HG03354 (cell line): ENCODE results near the gene ZNF513.
A peak's percentile ranks its signal among the peaks of the same experiment; 100 is the strongest.
"Not testable (repeated sequence)": the region's sequence is repeated elsewhere in the genome, so short reads cannot be mapped to it uniquely, and the experiment has no call there.

ENCODE experiments used
- ATAC-seq: cut with Tn5 transposase; IDR thresholded peaks from one replicate; pipeline ENCODE4 v1.9.1; 2021; ENCODE audit warnings: mild to moderate bottlenecking; ENCODE audit not compliant: unreplicated experiment, poor library complexity, severe bottlenecking

ZNF513 gene, protein sequence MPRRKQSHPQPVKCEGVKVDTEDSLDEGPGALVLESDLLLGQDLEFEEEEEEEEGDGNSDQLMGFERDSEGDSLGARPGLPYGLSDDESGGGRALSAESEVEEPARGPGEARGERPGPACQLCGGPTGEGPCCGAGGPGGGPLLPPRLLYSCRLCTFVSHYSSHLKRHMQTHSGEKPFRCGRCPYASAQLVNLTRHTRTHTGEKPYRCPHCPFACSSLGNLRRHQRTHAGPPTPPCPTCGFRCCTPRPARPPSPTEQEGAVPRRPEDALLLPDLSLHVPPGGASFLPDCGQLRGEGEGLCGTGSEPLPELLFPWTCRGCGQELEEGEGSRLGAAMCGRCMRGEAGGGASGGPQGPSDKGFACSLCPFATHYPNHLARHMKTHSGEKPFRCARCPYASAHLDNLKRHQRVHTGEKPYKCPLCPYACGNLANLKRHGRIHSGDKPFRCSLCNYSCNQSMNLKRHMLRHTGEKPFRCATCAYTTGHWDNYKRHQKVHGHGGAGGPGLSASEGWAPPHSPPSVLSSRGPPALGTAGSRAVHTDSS

DNA sequence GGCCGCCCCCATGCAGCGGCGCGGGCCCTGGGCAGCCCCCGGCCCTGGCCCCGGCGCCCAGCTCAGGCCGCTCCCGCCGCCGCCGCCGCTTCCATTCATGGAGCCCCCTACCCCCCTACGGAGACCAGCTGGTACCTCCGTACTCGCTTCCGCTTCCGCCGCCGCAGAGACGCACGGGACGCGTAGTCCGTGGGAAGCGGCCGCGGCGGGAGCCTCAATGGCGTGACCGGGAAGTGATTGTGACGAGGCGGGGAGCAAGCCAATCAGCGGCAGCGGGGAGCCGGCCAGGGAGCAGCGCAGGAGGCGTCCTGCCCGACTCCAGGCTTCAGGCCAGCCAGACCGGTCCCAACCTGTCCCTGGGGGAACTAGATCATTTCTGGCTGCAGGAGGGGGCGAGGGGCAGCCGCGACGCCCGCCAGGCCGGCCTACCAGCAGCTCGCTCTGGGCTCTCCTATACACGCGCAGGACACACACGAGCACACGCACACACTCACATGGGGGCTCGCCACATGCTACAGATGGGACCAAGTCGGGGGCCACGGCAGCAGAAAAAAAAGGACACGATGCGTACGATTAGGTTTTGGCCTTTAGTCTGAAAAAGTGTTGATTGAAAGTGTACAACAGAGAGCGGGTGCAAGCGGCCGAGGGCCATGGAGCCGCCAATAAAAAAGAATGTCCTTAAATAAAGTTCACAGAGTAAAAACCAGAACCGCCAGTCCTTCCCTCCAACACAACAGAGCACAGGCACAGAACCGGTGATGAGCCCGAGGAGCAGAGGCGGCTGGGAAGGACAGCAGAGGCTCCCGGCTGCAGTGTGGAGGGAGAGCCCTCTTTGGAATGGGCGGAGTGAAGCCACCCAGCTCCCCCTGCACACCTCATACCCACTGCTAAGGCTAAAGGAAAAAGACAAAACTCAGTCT is at the start of gene ZNF513:
Gene ZNF513 (minus strand): TSS at position 109 of the 920 bp plus-strand sequence. CDS start 208 bp downstream, outside the sequence.
- ATAC-seq, result peak; percentile 90

DNA sequence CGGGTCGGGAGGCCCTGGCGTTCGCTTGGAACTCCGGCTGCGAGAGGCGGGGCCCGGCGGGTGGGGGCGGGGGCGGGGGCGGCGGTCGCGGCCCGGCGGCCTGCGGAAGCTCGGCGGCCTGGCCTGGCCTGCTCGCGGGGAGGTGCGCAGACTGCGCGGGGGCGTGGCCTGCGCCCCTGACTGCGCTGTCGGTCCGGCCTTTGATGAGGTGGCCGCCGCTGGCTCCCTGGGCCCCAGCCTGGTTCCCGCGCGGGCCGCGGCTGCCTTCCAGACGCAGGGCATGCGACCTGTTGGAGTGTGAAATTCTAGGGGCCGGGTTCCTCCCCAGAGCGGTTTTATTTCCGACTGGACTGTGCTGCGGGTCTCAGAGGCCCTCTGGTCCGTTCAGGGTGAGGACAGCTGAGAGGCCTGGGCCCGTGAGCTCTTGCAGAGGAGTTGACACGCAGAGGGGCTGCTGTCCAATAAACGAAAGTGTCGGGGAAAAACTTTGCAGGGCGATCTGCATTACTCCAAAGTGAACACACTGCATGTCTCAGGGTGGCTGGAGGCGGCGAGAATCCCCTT is 48.5 kb upstream of the ZNF513 start:
- peak; percentile 75 for ATAC-seq

DNA sequence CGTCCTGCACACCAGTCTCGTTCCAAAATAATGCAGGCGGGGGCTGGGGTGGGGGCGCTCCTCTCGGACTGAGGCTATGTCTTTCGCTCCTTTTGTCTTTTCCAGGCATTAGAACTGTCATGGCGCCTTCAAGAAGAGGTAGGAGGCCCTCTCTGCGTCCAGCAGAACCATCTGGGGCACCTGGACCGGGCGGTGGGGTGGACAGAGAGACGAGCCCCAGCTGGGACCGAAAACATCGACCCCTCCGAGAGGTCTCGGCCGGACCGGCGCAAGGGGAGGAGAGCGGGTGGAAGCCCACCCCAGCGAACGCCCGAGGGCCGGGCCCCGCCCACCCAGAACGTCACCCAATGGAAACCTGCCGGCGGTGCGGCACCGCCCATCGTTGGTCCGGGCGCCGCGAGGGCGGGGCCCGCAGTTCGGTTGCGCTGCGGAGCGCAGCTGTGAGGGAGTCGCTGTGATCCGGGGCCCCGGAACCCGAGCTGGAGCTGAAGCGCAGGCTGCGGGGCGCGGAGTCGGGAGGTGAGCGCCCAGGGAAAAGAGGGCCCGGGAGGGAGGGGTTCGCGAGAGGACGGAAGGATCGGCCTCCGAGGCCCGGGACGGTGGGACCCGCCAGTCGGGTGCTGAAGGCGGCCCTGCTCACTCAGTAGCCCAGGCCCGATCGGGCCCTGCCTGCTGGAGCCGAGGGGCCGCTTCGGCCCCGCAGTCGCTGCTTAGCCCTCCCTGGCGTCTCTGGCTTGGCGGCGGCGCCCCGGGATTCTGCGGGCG is 47.9 kb upstream of the ZNF513 start, which contains the start of gene NRBP1:
Gene NRBP1 (plus strand): TSS at position 419 of the 765 bp plus-strand sequence. CDS start 4,643 bp downstream, outside the sequence.
- ATAC-seq, result peak; percentile 88

DNA sequence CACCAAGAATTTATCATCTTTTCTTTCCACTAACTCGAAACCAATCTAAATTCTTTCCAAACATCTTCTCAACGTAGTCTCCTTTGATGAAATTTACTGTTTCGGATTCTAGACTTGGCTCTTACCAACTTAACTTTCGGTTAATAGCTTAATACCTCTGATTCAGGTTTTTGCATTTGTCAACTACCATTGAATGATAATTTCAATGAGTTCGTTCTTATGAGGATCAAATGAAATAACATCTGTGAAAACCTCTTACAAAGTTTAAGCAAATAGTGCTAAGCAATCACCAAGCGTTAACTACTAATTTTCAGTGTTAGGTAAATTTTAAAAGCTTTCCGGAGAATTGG is 47.3 kb upstream of the ZNF513 start:
- ATAC-seq, result no peak

DNA sequence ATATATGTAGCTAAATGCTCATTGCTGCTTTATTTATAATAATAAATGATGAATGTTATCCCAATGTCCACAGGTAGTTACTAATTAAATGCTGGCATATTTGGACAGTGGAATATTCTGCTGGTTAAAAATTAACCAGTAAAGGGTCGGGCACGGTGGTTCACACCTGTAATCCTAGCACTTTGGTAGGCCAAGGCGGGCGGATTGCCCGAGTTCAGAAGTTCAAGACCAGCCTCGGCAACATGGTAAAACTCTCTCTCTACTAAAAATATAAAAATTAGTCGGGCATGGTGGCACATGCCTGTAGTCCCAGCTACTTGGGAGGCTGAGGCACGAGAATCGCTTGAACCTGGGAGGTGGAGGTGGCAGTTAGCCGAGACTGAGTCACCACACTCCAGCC is 44.5 kb upstream of the ZNF513 start:
- ATAC-seq, result not testable (repeated sequence)

DNA sequence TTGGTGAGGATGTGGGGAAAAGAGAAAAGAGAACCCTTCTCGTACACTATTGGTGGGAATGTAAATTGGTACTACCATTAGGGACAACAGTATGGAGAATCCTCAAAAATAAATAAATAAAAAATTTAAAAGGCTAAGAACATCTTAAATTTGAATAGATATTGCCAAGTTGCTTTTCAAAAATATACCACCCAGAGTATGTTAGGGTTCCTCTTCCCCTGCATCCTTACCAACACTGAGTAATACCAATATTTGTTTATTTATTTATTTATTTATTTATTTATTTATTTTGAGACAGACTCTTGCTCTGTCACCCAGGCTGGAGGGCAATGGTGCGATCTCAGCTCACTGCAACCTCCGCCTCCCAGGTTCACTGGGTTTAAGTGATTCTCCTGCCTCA is 42.4 kb upstream of the ZNF513 start:
- ATAC-seq, result no peak

DNA sequence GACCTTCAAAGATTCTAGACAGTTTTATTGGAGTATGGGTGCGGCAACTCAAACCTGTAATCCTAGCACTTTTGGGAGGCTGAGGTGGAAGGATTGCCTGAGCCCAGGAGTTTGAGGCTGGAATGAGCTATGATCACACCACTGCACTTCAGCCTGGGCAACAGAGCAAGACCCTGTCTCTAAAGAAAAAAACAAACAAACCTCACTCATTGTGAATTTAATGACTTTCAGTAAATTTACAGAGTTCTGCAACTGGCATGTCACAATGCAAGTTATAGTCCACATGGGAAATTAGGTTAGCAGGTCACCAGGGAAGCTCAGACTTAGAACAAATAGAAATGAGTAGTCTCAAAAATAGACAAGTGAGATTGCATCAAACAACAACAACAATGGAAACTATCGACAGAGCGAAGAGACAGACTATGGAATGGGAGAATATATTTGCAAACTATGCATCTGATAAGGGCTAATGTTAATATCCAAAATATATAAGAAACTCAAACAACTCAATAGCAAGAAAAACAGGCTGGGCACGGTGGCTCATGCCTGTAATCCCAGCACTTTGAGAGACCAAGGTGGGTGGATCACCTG is 41.2 kb upstream of the ZNF513 start:
- ATAC-seq, result no peak

DNA sequence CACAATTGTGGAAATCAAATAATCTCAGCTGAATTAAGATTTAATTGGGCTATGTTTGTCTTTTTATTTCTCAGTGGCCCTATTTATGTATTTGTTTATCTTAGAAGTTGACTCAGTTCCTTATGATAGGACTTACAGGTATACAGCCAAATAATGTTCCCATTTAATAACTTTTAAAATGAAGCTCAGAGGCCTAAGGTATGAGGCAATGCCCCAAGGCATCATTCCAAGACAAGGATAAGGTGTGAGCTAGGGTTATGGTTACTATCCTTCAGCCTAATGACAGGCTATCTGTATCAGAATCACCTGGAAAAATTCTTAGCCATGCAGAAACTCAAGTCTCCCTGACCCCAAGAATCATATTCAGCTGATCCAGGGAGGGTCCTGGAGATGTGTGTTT is 40.5 kb upstream of the ZNF513 start:
- no peak for ATAC-seq

DNA sequence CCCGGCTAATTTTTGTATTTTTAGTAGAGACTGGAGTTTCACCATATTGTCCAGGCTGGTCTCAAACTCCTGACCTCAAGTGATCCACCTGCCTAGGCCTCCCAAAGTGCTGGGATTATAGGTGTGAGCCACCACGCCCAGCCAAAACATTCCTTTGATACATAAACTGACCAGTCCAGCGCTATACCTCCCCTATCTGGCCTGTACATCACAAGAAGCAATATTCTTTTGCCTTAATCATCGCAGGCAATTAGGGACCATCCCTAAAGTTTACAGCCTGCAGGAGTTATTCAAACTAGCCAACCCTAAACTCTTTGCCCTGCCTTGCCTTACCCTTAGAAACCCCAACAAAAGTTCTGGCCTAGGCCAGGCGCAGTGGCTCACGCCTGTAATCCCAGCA is 35.6 kb upstream of the ZNF513 start:
- no peak for ATAC-seq

DNA sequence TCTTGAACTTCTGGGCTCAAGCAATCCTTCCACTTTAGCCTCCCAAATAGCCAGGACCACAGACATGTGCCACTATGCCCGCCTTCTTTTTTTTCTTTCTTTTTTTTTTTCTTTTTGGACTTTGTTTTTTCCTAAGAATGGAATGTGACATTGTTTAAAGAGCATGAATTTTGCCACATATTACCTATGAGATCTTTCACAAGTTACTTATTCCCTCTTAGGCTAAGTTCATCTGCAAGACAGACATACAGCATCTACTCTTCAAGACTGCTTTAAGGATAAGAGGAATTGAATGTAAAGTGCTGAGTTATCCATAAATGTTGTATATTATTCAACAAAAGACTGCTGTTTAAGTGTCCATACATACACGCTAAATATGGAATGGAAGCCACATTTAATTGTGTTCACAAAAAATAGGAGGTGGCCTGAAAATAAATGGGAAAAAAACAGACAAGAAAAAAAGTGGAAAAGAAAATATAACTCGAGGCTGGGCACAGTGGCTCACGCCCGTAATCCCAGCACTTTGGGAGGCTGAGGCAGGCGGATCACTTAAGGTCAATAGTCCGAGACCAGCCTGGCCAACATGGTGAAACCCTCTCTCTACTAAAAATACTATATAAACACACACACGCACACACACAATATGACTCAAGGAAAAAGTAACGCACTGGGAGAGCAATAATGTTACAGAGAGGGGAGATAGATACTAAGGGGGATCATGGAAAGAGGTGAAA is 32.1 kb upstream of the ZNF513 start:
- no peak for ATAC-seq

DNA sequence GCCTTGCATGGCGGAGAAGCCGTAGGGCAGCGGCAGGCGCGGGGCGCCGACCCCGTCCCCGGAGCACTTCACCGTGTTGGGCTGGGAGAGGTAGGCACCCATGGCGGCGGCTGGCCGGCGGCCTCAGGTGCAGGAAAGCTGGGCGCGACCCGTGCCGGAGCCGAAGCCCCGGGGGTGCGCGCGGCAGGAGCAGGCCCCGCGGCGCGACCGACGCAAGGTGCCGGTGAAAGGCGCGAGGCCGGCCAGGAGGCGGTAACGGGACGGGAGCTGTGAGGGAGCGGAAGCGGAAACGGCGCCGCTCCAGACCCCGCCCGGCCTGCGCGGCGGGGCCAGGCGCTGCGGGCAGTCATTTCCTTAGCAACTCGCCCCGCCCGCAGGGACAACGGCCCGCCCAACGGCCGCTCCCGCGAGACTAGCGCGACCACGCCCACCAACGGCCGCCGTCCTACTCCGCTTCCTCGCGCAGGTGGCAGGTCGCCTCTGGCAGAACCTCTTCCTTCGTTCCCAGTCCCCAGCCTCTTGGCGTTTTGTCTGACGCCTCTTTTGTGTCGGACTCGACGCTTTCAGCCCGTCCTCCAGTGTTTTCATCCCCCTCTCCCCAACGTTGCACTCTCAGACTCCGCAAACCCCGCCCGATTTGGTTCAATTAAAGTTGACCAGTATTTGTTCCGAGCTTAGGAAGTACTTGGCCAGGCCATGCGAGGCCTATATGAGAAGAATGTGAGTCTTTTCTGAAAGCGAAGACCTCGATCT is 29.0 kb upstream of the ZNF513 start, which contains the start of gene PPM1G:
Gene PPM1G (minus strand): TSS at position 271 of the 753 bp plus-strand sequence. CDS start 169 bp downstream, at position 102.
- ATAC-seq, result peak; percentile 96

DNA sequence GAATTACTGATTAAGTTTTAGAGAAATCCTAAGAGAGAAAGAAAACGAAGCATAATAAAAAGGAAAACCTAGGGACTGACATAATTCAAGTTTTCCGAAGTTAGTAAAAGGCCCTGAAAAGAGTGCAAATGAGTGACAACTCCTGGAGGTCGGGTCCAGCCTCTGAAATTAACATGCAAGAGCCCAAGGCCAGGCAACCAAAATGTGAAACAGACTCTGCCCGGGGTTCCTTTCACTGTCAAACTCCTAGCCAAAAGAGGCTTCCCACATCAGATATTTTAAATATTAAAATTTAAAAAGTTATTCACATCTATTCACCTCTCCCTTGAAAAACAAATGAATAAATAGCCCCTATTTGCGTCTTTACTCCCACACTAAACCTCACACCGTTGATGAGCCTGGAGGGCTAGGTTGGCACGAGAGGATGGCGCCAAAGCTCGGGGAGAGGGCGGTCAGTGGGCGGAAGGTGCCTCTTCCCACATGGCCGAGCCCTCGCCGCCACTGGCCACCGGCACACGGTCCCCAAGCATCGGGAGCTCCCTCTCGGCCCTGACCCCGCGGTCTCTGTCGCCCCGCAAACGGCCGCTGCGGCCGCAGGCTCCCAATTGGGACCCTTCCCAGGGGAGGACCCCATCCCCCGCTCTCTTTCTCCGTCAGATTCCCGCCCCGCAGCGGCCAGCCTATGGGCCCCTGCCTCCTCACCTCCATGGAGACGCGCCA is 28.2 kb upstream of the ZNF513 start:
- ATAC-seq, result peak; percentile 30

DNA sequence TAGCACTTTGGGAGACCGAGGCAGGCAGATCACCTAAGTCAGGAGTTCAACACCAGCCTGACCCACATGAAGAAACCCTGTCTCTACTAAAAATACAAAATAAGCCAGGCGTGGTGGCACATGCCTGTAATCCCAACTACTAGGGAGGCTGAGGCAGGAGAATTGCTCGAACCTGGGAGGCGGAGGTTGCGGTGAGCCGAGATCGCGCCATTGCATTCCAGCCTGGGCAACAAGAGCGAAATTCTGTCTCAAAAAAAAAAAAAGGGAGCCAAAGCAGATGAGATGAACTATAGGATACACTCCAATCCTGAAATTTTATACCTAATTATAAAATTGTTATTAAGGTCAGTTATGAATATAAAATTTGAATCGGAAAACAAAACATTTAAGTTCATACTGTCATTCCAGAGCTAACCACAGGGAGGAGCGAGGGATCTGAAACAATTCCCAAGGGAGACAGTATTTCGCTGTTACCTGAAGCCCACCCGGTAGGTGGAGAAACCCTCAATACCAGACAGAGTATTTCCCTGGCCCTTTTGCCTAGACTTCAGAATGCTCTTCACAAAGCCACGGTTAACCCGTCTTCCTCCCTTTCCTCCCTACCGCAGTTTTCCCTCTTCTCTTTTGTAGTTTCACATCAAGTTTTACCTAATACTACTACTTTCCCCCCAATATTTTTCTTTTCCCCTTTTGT is 27.4 kb upstream of the ZNF513 start:
- no peak for ATAC-seq

DNA sequence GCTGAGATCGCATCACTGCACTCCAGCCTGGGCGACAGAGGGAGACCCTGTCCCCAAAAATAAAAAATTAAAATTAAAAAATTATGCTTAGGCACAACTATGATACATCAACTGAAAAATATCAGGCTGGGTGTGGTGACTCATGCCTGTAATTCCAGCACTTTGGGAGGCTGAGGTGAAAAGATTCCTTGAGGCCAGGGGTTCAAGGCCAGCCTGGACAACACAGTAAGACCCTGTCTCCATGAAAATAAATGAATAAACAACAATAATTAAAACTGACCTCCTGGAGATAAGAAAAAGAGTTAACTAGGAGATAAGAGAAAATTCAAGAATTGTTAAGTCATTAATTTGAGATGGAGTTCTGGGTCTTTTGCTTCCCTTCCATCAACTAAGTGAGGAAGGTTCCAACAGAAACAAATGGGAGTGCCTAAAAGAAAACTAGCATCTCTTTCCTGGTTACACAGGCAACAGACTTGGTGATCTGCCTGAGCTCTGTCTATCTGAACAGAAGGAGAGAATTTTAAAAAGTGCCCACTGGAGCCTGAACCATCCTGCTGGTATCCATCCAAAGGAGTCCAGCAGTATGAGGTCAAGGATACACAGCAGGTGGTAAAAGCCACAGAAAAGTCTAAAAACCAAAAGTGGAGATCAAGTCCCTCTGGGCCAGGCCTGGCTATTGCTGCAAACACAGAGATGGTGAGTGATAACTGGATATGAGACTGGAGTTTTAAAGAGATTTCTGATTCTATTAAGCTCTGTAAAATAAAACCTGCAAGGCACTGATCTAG is 20.0 kb upstream of the ZNF513 start:
- ATAC-seq, result no peak

DNA sequence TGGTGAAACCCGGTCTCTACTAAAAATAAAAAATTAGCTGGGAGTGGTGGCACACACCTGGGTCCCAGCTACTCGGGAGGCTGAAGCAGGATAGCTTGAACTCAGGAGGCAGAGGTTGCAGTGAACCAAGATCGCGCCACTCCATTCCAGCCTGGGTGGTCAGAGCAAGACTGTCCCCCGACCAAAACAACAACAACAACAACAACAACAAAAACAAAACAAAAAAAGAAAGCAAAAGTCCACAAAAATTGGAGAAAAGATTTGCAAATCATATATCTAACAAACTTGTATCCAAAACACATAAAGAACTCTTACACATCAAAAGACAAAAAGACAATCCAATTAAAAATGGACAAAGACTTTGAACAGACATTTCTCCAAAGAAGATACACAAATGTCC is 18.4 kb upstream of the ZNF513 start:
- ATAC-seq, result no peak

DNA sequence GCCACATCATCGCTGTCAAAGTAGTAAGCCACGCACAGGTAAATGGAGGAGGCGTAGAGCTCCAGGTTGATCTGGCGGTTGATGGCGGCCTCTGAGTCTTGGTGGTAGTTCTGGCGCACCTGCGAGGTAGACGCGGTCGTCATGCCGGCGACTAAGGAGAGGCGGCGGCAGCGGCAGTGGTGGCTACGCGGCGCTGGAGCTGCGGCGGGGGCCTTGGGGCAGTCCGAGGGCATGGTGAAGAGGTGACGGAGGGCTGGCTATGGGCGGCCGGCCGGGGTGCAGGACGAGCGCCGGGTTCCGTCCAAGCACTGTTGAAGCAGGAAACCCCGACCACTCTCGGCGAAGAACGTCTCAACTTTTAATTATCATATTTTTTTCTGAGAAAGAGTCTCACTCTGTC is 12.7 kb upstream of the ZNF513 start:
- no peak for ATAC-seq
